ENCODE results near the gene COL17A1.

Gene COL17A1

GRCh38 chr10:104032144-104032775, 53.4 kb downstream of the COL17A1 start:
- no peak for DNase-seq

GRCh38 chr10:104031631-104032030, 54.0 kb downstream of the COL17A1 start:
- no peak for DNase-seq

- peak; percentile 71 for DNase-seq
Measured at GRCh38 chr10:104029521-104029860, 56.2 kb downstream of the COL17A1 start.

GRCh38 chr10:104028823-104029520, 56.7 kb downstream of the COL17A1 start:
- no peak for DNase-seq

- DNase-seq: peak; percentile 21
Measured at GRCh38 chr10:104028146-104028545, 57.5 kb downstream of the COL17A1 start.

GRCh38 chr10:104026762-104027161, 58.9 kb downstream of the COL17A1 start:
- DNase-seq: no peak

- DNase-seq: no peak
Measured at GRCh38 chr10:104025524-104025923, 60.2 kb downstream of the COL17A1 start.

- DNase-seq: no peak
Measured at GRCh38 chr10:104022026-104022425, 63.7 kb downstream of the COL17A1 start.

- no peak for DNase-seq
Measured at GRCh38 chr10:104021246-104021645, 64.4 kb downstream of the COL17A1 start.

GRCh38 chr10:104020020-104020419, 65.7 kb downstream of the COL17A1 start:
- DNase-seq: no peak

- no peak for DNase-seq
Measured at GRCh38 chr10:104018471-104018870, 67.2 kb downstream of the COL17A1 start.

- DNase-seq: no peak
Measured at GRCh38 chr10:104016661-104017060, 69.0 kb downstream of the COL17A1 start.

GRCh38 chr10:104014176-104014575, 71.5 kb downstream of the COL17A1 start:
- DNase-seq: no peak

- DNase-seq: no peak
Measured at GRCh38 chr10:104013489-104013888, 72.2 kb downstream of the COL17A1 start.

GRCh38 chr10:104011904-104012303, 73.8 kb downstream of the COL17A1 start:
- DNase-seq: no peak

- no peak for DNase-seq
Measured at GRCh38 chr10:104005172-104005863, 80.4 kb downstream of the COL17A1 start.

GRCh38 chr10:104002911-104003310, 82.8 kb downstream of the COL17A1 start:
- DNase-seq: no peak

- no peak for DNase-seq
Measured at GRCh38 chr10:103998805-103999204, 86.9 kb downstream of the COL17A1 start.

- DNase-seq: no peak
Measured at GRCh38 chr10:103995134-103995533, 90.5 kb downstream of the COL17A1 start.

GRCh38 chr10:103991393-103992128, 94.1 kb downstream of the COL17A1 start:
- DNase-seq: no peak

- no peak for DNase-seq
Measured at GRCh38 chr10:103990531-103990930, 95.1 kb downstream of the COL17A1 start.

GRCh38 chr10:103990121-103990520, 95.6 kb downstream of the COL17A1 start:
- no peak for DNase-seq

GRCh38 chr10:103986360-103986759, 99.3 kb downstream of the COL17A1 start:
- DNase-seq: no peak

Data from fibroblast of skin of scalp (primary cell).